PFSK-1 (cell line): ENCODE results near the gene VAPA.

Experiments
- FOXP2 ChIP-seq: optimal IDR thresholded peaks from 2 replicates; pipeline ENCODE3; 2011; ENCODE audit warnings: borderline replicate concordance, control low read depth, inconsistent platforms; ENCODE audit not compliant: insufficient read depth; ENCODE audit errors: extremely low read length, extremely low read depth
- POLR2AphosphoS5 ChIP-seq: IDR thresholded peaks from 2 replicates; pipeline ENCODE4 v1.6.1; 2012; ENCODE audit warnings: low read depth, mild to moderate bottlenecking, control low read depth, low read length, moderate library complexity
- SIN3A ChIP-seq: IDR thresholded peaks from 2 replicates; pipeline ENCODE4 v1.6.1; 2012; ENCODE audit warnings: mild to moderate bottlenecking, low read length, moderate library complexity, borderline replicate concordance; ENCODE audit not compliant: insufficient read depth
- TAF1 ChIP-seq: IDR thresholded peaks from 2 replicates; pipeline ENCODE4 v1.6.1; 2012; ENCODE audit warnings: low read length, control low read depth, borderline replicate concordance; ENCODE audit not compliant: insufficient read depth
- TF ChIP-seq, protein P1 (sequence below), 2 experiments: IDR thresholded peaks; 2 replicates each; pipeline versions ENCODE4 v1.6.1 to v1.8.0; 2011 to 2012; ENCODE audit warnings: low read depth in 2 of 2, low read length in 2 of 2, control low read depth in 1 of 2, inconsistent platforms in 1 of 2, mild to moderate bottlenecking in 1 of 2, moderate library complexity in 1 of 2; ENCODE audit not compliant: insufficient read depth in 1 of 2

The VAPA gene

DNA sequence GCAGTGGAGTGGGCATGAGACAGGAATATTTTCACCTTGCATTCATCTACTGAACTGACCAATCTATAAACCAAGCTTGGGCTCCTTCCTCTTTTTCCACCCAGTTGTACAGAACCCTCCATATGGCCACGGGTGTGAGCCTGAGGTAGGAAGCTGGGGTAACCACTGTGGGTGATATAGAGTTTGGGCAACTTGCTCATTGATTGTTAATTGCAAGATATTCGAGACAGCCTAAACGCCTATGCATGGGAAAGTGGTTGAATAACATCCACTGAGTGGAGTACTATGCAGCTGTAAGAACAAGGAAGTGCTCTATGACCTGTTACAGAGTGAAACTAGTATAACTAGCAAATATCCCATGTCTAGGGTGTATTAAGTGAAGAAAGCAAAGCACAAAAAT is 7.3 kb upstream of the VAPA start:
- TF ChIP-seq SIN3A: no peak
- TF ChIP-seq FOXP2: no peak
- TF ChIP-seq, protein P1, sequence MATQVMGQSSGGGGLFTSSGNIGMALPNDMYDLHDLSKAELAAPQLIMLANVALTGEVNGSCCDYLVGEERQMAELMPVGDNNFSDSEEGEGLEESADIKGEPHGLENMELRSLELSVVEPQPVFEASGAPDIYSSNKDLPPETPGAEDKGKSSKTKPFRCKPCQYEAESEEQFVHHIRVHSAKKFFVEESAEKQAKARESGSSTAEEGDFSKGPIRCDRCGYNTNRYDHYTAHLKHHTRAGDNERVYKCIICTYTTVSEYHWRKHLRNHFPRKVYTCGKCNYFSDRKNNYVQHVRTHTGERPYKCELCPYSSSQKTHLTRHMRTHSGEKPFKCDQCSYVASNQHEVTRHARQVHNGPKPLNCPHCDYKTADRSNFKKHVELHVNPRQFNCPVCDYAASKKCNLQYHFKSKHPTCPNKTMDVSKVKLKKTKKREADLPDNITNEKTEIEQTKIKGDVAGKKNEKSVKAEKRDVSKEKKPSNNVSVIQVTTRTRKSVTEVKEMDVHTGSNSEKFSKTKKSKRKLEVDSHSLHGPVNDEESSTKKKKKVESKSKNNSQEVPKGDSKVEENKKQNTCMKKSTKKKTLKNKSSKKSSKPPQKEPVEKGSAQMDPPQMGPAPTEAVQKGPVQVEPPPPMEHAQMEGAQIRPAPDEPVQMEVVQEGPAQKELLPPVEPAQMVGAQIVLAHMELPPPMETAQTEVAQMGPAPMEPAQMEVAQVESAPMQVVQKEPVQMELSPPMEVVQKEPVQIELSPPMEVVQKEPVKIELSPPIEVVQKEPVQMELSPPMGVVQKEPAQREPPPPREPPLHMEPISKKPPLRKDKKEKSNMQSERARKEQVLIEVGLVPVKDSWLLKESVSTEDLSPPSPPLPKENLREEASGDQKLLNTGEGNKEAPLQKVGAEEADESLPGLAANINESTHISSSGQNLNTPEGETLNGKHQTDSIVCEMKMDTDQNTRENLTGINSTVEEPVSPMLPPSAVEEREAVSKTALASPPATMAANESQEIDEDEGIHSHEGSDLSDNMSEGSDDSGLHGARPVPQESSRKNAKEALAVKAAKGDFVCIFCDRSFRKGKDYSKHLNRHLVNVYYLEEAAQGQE (IDR thresholded peaks at IDR 0.05; ENCODE audit: insufficient read depth in 1 of 2, low read depth in 2 of 2, low read length in 2 of 2): no peak
- no peak for TF ChIP-seq POLR2AphosphoS5
- TF ChIP-seq TAF1: no peak

DNA sequence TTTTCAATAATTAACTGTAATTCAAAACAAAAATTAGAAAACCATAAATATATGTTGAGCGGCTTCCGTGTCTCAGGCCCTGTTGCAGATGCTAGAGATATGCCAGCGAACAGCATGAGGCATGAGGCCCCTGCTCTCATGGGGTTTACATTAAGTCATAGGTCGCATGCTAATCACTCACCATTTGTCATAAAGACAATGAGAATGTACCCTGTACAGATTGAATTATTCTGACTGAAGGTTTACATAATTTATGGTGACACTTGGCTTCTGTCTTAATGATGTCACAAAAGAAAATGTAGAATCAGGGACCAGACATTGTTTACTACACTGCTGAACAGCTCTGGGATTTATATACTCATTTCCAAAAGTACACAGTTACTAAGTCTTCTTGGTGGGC is 5.9 kb upstream of the VAPA start:
- no peak for TF ChIP-seq SIN3A

DNA sequence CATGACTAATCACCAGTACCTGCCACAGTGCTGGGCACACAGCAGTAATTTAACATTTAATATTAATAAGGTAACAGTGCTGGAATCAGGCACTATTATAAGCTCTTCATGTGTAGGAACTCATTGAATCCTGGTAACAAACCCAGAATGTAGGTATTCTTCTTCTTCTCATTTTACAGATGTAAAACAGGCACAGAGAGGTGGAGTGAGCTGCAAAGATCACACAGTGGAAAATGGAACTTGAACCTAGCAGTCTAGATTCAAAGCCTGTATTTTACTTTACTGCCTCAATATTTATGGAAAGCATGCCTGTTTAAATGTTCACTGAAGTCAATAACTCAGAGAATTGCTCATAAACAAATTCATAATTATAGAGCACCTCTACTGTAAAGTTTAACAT is 3.7 kb upstream of the VAPA start:
- TF ChIP-seq SIN3A: no peak
- TF ChIP-seq POLR2AphosphoS5: no peak
- no peak for TF ChIP-seq TAF1
- TF ChIP-seq, protein P1 (IDR thresholded peaks at IDR 0.05; ENCODE audit: insufficient read depth in 1 of 2, low read depth in 2 of 2, low read length in 2 of 2): no peak
- TF ChIP-seq FOXP2: no peak

GRCh38 chr18:9910661-9911060 is 3.2 kb upstream of the VAPA start:
- TF ChIP-seq POLR2AphosphoS5 (no peak), TAF1 (no peak), FOXP2 (no peak), SIN3A (no peak)
- TF ChIP-seq, protein P1 (IDR thresholded peaks at IDR 0.05; ENCODE audit: insufficient read depth in 1 of 2, low read depth in 2 of 2, low read length in 2 of 2): no peak

DNA sequence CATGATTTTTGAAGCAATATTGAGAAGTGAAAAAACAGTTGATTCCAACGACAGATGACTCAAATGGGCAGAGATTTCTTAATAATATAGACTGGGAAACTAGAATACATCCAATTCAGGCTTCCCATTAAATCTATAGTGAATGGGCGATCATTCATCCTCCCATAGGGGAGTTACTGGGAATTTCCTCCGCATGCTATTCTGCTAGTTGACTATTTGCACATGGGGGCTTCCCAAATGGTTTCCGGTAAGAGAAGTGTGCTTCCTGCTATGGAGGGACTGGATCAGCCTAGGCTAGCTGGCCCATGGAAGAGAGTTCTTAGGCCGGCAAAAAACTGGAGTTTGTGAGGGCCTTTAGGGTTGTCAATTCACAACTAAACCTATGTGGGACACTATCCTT is 2.6 kb upstream of the VAPA start:
- TF ChIP-seq, protein P1 (IDR thresholded peaks at IDR 0.05; ENCODE audit: insufficient read depth in 1 of 2, low read depth in 2 of 2, low read length in 2 of 2): no peak
- TF ChIP-seq FOXP2 (no peak), SIN3A (no peak), TAF1 (no peak), POLR2AphosphoS5 (no peak)

DNA sequence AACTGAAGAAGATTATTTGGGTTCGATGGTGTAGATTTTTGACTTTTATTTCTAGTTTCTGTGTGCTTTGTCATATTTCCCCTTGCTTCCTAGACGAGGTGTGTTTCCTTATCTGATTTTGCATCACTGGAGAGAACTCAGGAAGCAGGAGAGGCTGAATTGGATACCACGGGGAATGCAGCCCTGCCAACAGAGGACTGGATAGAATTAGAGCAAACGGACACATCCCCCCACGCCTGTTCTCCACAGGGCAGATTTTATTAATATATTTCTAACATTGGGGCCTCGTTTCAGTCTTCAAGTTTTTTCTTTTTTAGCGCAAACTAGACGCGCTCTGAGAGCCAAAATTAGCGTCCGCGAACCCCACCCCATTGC is 678 bp upstream of the VAPA start:
- no peak for TF ChIP-seq SIN3A
- TF ChIP-seq POLR2AphosphoS5: no peak
- TF ChIP-seq, protein P1 (IDR thresholded peaks at IDR 0.05; ENCODE audit: insufficient read depth in 1 of 2, low read depth in 2 of 2, low read length in 2 of 2): no peak
- TF ChIP-seq FOXP2: no peak
- no peak for TF ChIP-seq TAF1
